Right renal cortex interstitium (tissue), 3 donors: ENCODE data around the gene RHOT1. TPM values are rescaled to one million over a fixed set of nuclear protein-coding genes. Genes with fewer than 3 reads are reported as not detected.
"Not testable (repeated sequence)": the region's sequence is repeated elsewhere in the genome, so short reads cannot be mapped to it uniquely, and the experiment has no call there.

Source experiments
- DNase-seq, 3 donors: peaks; one replicate each; pipeline ENCODE4 v3.0.0-alpha.2; 2013; ENCODE audit warnings: low read depth in 3 of 3, low spot score in 2 of 3
- polyA plus RNA-seq, 3 donors: library from polyadenylated mRNA; unstranded; fragments of 120-200 nt; gene quantifications; one replicate each; pipeline ENCODE4 v1.2.1, GENCODE V29; 2013; ENCODE audit not compliant: insufficient read length in 3 of 3

The RHOT1 gene
- polyA plus RNA-seq, 3 donors = 55.6 to 62.3 (median 59.7) TPM

GRCh38 chr17:32158870-32159585, 16.7 kb downstream of the RHOT1 start:
- DNase-seq = no peak

- DNase-seq = no peak
These were observed 17.5 kb downstream of the RHOT1 start for GRCh38 chr17:32159586-32160438.

- no peak for DNase-seq
These were observed 18.2 kb downstream of the RHOT1 start for GRCh38 chr17:32160526-32160925.

GRCh38 chr17:32161029-32161428, 18.7 kb downstream of the RHOT1 start:
- no peak for DNase-seq

DNA sequence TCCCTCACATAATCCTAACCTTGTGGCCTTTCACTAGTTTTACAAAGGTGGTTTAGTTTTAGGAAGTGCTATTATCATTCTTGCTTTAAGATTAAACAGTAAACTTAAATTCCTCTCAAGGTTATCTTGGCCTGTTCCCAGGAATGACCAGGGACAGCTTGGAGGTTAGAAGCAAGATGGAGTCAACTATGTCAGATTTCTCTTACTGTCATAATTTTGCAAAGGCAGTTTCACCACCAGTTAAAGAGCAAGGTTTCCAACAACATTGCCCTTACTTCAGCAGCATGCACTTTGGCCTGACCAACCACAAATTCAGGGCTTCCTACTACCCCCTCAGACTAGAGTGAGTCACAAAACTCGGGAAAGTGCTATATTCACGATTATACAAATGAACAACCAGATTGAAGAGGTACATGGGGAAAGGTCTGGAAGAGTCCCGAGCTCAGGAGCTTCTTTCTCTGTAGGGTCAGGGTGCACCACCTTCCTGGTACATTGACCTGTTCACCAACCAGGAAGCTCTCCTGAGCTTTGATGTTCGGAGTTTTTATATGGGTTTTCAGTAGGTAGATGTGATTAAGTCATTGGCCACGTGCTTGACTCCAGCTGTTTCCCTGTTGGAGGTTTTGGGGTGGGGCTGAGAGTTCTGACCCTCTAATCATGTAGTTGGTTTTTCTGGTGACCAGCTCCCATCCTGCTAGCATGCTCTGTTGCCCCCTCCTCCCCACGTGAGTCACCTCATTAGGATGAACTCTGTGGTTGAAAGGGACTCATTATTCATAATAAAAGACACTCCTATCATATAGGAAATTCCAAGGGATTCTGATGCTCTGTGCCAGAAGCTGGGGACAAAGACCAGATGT, 19.4 kb downstream of the RHOT1 start:
- DNase-seq = no peak

GRCh38 chr17:32174889-32175288, 32.6 kb downstream of the RHOT1 start:
- DNase-seq = no peak

DNA sequence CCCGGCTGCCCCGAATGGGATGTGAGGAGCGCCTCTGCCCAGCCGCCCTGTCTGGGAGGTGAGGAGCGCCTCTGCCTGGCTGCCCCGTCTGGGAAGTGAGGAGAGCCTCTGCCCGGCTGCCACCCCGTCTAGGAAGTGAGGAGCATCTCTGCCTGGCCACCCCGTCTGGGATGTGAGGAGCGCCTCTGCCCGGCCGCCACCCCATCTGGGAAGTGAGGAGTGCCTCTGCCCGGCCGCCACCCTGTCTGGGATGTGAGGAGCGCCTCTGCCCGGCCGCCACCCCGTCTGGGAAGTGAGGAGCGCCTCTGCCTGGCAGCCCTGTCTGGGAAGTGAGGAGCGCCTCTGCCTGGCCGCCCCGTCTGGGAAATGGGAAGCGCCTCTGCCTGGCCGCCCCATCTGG, 36.4 kb downstream of the RHOT1 start:
- not testable (repeated sequence) for DNase-seq

GRCh38 chr17:32179103-32179502, 36.8 kb downstream of the RHOT1 start:
- DNase-seq = not testable (repeated sequence)

GRCh38 chr17:32179526-32179925, 37.2 kb downstream of the RHOT1 start:
- DNase-seq = not testable (repeated sequence)

DNA sequence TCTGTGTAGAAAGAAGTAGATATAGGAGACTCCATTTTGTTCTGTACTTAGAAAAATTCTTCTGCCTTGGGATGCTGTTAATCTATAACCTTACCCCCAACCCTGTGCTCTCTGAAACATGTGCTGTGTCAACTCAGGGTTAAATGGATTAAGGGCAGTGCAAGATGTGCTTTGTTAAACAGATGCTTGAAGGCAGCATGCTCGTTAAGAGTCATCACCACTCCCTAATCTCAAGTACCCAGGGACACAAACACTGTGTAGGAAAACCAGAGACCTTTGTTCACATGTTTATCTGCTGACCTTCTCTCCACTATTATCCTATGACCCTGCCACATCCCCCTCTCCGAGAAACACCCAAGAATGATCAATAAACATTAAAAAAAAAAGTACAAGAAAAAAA, 38.0 kb downstream of the RHOT1 start:
- DNase-seq = not testable (repeated sequence)

DNA sequence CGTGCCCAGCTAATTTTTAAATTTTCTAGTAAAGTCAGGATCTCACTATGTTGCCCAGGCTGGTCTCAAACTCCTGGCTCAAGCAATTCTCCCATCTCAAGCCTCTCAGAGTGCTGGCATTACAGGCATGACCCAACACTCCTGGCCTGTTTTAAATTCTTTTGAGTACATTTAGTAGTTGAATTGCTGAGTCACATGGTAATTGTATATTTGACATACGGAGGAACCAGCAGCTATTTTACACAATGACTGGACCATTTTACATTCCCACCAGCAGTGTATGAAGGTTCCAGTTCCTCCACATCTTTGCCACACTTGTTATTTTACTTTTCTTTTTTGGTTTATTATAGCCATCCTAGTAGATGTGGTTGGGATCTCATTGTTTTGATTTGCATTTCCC, 43.6 kb downstream of the RHOT1 start:
- DNase-seq = no peak

DNA sequence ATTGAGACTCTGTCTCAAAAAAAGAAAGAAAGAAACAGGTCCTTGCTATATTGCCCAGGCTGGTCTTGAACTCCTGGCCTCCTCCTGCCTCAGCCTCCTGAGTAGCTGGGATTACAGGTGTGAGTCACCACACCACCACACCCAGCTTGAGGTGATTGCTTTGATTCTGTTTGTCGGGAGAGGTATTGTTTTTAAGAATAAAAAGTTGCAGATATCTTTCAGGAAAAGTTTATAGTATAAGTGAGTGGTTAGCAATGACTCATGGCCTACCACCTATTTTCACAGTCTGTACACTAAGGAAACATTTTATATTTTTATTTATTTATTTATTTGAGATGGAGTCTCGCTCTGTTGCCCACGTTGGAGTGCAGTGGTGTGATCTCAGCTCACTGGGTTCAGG, 45.0 kb downstream of the RHOT1 start:
- DNase-seq = no peak

DNA sequence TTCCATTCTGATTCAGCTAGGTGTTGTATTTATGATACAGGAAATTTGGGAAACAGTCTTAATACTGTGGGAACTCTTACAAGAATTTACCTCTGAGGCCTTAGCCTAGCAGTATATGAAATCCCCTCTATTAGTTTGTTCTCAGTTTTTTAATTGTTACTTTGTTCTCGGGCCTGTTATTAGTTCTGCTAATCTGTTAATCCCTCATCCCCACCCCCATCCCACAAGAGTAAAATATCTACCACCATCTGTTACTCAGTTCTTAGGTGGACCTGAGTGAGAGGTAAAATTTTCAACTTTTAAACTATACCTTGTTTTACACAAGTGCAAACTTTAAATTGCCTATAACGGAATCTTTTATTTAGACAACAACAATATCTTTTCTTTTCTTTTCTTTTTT, 47.0 kb downstream of the RHOT1 start:
- no peak for DNase-seq

DNA sequence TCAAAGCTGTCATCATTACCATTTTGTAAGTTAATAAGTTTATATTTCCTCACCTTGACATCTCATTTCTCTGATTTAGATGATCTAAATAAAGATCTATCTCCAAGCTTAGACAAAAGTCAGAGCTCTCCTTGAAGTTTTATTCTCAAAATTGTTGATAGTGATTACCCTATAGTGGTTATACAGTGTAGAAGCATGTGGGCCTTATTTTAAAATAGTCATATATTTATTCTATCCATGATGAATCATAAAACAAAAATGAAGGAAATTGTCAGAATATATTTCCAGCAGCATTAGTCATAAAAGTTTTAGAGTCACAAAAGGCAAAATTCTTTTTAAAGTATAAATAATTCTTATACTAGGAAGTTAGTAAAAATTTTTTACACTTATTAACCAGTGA, 49.0 kb downstream of the RHOT1 start:
- DNase-seq = no peak

GRCh38 chr17:32192379-32192778, 50.1 kb downstream of the RHOT1 start:
- DNase-seq = no peak

- no peak for DNase-seq
These were observed 55.7 kb downstream of the RHOT1 start for GRCh38 chr17:32197987-32198386.

DNA sequence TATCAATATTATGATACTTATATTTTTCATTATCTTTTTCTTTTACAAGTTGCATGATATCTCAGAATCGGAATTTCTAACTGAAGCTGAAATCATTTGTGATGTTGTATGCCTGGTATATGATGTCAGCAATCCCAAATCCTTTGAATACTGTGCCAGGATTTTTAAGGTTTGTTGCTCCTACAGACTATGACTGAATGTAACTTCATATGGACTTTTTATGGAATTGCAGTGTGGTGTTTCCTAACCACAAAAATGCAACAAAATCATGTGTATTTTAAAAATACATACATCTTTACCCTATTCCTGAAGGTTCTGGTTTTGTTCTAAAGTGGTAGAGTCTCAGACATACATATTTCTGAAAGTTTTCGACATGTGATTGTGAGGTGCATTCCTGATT, 64.6 kb downstream of the RHOT1 start:
- DNase-seq = no peak

DNA sequence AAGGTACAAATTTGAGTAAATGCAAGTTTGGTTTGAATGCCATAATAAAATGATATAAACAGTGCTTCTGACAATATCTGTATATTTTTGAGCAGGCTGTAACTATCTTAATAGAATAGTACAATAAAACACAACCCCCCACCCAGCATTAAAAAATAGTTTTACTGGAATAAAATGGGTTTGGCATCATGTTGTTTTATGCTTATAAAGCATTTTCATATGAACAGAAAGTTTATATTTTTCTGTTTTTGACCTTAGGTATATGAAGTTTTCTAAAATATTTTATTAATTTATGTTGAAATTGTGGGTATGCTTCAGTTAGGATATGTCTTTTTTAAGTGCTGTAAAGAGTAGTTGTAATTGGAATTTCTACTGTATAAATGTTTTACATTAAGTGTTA, 66.1 kb downstream of the RHOT1 start:
- DNase-seq = no peak

GRCh38 chr17:32209608-32210007, 67.3 kb downstream of the RHOT1 start:
- DNase-seq = no peak

DNA sequence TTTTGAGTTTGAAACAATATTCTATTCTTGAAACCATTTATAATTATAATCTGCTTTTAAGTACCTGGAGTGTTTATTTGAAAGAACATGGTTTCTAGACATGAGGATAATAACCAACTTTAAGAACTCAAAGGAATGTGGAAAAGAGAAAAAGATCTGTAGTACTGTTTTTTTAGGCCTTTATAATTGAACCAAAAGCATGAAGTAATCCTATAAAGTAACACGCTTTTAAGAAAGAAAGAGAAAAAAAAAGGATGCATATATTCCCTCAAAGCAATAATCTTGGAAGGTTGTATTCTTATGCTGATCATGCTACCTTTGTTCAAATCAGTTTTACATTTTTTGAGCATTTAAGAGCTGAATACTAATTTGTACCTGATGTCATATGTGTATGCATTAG, 69.4 kb downstream of the RHOT1 start:
- no peak for DNase-seq

- DNase-seq = no peak
These were observed 73.4 kb downstream of the RHOT1 start for GRCh38 chr17:32215696-32216095.
